BE2C (cell line): Measurements from ENCODE around the gene PRM3.

Experiments
- DNase-seq: peaks from one replicate; pipeline ENCODE4 v3.0.0-alpha.2; 2020
- H3K27me3 ChIP-seq: fragments of 250-450 bp; sonication (Bioruptor Pico); 2 replicates; pipeline ENCODE4 v1.5.1; 2020; ENCODE audit warnings: mild to moderate bottlenecking
- H3K36me3 ChIP-seq: fragments of 250-450 bp; sonication (Bioruptor Pico); 2 replicates; pipeline ENCODE4 v1.5.1; 2020; ENCODE audit warnings: mild to moderate bottlenecking
- H3K4me1 ChIP-seq: fragments of 250-450 bp; sonication (Bioruptor Pico); 2 replicates; pipeline ENCODE4 v1.5.1; 2020
- H3K4me3 ChIP-seq: 2 replicates; pipeline ENCODE4 v1.5.1; 2011; ENCODE audit warnings: low read depth, low read length
- H3K9me3 ChIP-seq: fragments of 250-450 bp; sonication (Bioruptor Pico); 2 replicates; pipeline ENCODE4 v1.5.1; 2020
- CTCF ChIP-seq: IDR thresholded peaks from 2 replicates; pipeline ENCODE4 v1.5.1; 2012; ENCODE audit warnings: mild to moderate bottlenecking, low read depth, low read length

Gene PRM3

GRCh38 chr16:11231367-11231970, 42.0 kb downstream of the PRM3 start:
- H3K4me3 ChIP-seq: no peak overlapping the region

GRCh38 chr16:11229906-11230305, 43.5 kb downstream of the PRM3 start:
- TF ChIP-seq CTCF: no peak
- Histone ChIP-seq H3K27me3 (no peaks in the 10 kb centered on the region), H3K4me3 (no peak overlapping the region), H3K4me1 (no peaks in the 10 kb centered on the region), H3K9me3 (no peaks in the 10 kb centered on the region; the same call in 1 of the 2 replicates), H3K36me3 (no peaks in the 10 kb centered on the region)
- no peak for DNase-seq

More at GRCh38 chr16:11231367-11231970, 42.0 kb downstream of the PRM3 start:
- Histone ChIP-seq H3K27me3 (no peaks in the 10 kb centered on the region), H3K36me3 (no peaks in the 10 kb centered on the region), H3K9me3 (no peaks in the 10 kb centered on the region; the same call in 1 of the 2 replicates), H3K4me1 (no peaks in the 10 kb centered on the region)
- no peak for DNase-seq
- no peak for TF ChIP-seq CTCF

GRCh38 chr16:11229432-11229831, 44.0 kb downstream of the PRM3 start:
- no peaks in the 10 kb centered on the region for H3K4me1 ChIP-seq
- DNase-seq: no peak

GRCh38 chr16:11225677-11226549, 47.5 kb downstream of the PRM3 start:
- H3K4me3 ChIP-seq: no peak overlapping the region
- no peak for DNase-seq
- H3K9me3 ChIP-seq: no peaks in the 10 kb centered on the region
- no peak for TF ChIP-seq CTCF
- H3K4me1 ChIP-seq: no peaks in the 10 kb centered on the region
- H3K36me3 ChIP-seq: no peaks in the 10 kb centered on the region
- no peaks in the 10 kb centered on the region for H3K27me3 ChIP-seq

More at GRCh38 chr16:11229432-11229831, 44.0 kb downstream of the PRM3 start:
- no peak for TF ChIP-seq CTCF
- Histone ChIP-seq H3K9me3 (no peaks in the 10 kb centered on the region; the same call in 1 of the 2 replicates), H3K36me3 (no peaks in the 10 kb centered on the region), H3K4me3 (no peak overlapping the region), H3K27me3 (no peaks in the 10 kb centered on the region)

GRCh38 chr16:11224894-11225676, 48.3 kb downstream of the PRM3 start:
- Histone ChIP-seq H3K4me3 (no peak overlapping the region), H3K27me3 (no peaks in the 10 kb centered on the region), H3K36me3 (no peaks in the 10 kb centered on the region), H3K4me1 (no peaks in the 10 kb centered on the region), H3K9me3 (no peaks in the 10 kb centered on the region)
- DNase-seq: no peak
- TF ChIP-seq CTCF: no peak
